ENCODE measurements around the gene SLC25A22.

The SLC25A22 gene

DNA sequence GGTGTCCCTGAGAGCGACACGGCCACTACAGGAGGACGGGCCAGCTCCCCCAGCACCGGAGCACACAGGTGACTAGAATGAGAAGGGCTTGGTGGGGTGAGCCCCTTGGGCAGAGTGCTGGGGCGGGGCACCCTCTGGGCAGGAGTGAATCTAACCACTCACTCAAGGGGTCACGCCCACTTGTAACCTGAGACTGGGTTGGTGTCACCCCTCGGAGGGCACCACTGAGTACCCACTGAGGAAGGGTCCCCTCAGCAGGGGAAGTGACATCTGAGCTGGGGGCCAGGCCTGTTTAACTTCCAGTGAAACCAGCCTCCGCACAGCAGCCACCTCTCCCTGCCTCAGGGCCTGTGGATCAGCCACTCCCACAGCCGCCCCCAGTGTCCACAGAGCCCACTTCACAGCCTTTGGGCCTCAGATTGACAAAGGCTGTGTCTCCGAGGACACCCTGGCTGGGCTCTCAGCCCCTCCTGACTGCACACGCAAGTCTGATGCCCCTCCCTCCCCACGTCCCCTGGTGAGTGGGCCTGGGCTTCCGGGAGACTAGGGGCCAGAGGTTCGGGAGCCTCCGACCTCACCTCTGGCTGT lies 26.4 kb downstream of the SLC25A22 start:
- Histone ChIP-seq H3K4me2 (no peak overlapping the region), H3K27ac (no peak overlapping the region), H3K4me1 (ENCODE audit: low read depth, poor library complexity, severe bottlenecking) (peaks cover 7% of the 10 kb centered on the region), H3K27me3 (ENCODE audit: insufficient read depth, low read depth) (no peaks in the 10 kb centered on the region), H3K36me3 (ENCODE audit: insufficient read depth) (0 out of 2 replicates have a peak, but pooled peaks cover 2% of the 10 kb centered on the region), H3K9ac (no peak overlapping the region), H2AFZ (ENCODE audit: low read depth) (no peak overlapping the region), H3K4me3 (IDR thresholded peaks at IDR 0.05; ENCODE audit: insufficient read depth, low read depth, low read length) (no peak overlapping the region), H3K79me2 (ENCODE audit: insufficient read depth, low read depth) (peaks cover 41% of the 10 kb centered on the region), H4K20me1 (ENCODE audit: insufficient read depth) (no peaks in the 10 kb centered on the region)
- TF ChIP-seq, protein P1, sequence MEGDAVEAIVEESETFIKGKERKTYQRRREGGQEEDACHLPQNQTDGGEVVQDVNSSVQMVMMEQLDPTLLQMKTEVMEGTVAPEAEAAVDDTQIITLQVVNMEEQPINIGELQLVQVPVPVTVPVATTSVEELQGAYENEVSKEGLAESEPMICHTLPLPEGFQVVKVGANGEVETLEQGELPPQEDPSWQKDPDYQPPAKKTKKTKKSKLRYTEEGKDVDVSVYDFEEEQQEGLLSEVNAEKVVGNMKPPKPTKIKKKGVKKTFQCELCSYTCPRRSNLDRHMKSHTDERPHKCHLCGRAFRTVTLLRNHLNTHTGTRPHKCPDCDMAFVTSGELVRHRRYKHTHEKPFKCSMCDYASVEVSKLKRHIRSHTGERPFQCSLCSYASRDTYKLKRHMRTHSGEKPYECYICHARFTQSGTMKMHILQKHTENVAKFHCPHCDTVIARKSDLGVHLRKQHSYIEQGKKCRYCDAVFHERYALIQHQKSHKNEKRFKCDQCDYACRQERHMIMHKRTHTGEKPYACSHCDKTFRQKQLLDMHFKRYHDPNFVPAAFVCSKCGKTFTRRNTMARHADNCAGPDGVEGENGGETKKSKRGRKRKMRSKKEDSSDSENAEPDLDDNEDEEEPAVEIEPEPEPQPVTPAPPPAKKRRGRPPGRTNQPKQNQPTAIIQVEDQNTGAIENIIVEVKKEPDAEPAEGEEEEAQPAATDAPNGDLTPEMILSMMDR (conservative IDR thresholded peaks at IDR 0.05; ENCODE audit: low read depth, low read length), result no peak

DNA sequence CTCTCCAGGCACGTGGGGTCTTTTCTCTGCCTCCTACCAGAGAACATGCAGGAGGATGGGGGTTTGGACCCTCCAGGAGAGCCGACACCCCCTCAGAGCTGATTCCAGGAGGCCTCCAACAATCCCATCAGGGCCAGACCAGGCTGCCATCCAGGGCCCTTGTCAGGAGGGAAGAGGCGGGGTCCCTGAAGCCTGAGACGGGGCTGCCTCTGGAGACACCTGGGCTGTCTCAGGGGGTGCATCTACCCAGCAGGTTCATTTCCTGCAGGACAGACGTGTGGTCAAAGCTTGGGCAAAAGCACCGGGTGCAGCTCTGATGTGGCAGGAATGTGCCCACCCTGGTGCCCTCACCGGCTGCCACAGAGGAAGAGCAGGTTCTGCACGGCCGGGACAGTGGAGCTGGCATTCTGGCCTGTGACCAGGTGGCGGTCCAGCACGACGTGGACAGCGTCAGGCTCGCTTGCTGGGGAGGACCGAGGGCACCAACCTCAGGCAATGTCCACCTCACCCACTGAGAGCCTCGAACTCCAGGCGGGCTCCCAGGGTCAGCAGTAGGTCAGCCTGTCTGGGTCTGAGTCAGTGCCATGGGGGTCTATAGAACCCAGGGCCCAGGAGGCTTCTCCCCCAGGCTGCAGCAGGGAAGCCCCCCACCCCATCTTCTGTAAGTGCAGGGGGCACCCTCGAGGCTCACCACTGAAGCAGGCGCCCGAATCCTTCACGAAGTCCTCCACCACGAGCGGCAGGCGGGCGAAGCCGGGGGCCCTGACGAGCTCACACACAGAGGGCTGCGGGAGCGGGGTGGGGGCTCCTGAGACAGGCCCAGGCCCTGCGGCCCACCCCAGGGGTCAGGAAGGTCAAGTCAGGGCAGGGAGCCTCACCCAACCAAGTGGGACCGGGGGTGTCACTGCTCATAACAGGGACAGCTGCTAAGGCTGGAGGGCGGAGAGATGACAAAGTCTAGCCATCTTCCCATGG lies 27.2 kb downstream of the SLC25A22 start:
- peaks cover 33% of the 10 kb centered on the region for H3K79me2 ChIP-seq (ENCODE audit: insufficient read depth, low read depth)
- H3K27ac ChIP-seq, result no peak overlapping the region
- H4K20me1 ChIP-seq (ENCODE audit: insufficient read depth), result no peaks in the 10 kb centered on the region

DNA sequence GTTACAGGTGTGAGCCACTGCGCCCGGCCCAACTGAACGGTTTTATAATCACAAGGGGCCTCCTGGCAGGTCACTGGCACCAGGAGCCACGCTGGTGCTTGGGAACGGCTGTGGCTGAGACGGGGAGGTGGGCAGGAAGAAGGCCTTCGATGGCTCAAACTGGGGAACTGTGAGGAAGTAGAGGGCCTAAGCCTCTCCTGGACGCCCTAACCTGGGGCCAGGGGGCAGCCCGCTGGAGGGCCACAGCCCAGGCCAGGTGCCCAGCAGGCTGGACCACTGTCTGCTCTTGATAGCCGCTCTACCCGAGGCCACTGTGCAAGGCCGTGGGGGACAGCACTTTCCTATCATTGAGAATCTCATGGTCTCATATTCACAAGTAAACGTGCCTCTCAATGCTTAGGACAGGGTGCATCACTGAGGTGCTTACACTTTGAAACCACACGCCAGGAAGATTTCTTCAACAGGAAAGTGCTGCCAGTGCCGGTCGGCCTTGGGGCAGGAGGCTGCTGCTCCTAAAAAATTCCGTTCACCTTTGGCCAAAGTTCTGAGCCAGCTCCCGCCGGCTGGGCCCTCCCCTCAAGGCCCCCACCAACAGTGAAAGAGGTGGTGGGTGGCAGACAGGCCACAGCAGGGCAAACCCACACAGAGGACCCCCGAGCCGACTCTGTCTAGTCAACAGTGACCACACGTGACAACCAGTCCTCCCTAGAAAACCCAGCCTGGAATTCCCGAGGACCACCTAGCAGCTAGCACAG lies 28.0 kb downstream of the SLC25A22 start:
- no peaks in the 10 kb centered on the region for H4K20me1 ChIP-seq (ENCODE audit: insufficient read depth)
- H3K27me3 ChIP-seq (ENCODE audit: insufficient read depth, low read depth), result no peaks in the 10 kb centered on the region
- H3K36me3 ChIP-seq (ENCODE audit: insufficient read depth), result 0 out of 2 replicates have a peak, but pooled peaks cover 4% of the 10 kb centered on the region
- H3K4me1 ChIP-seq (ENCODE audit: low read depth, poor library complexity, severe bottlenecking), result no peaks in the 10 kb centered on the region
- H3K27ac ChIP-seq, result no peak overlapping the region
- TF ChIP-seq, protein P1 (conservative IDR thresholded peaks at IDR 0.05; ENCODE audit: low read depth, low read length), result no peak
- no peak overlapping the region for H3K4me3 ChIP-seq (IDR thresholded peaks at IDR 0.05; ENCODE audit: insufficient read depth, low read depth, low read length)
- peaks cover 24% of the 10 kb centered on the region; the same call in 1 of the 2 replicates for H3K79me2 ChIP-seq (ENCODE audit: insufficient read depth, low read depth)
- no peak overlapping the region for H3K4me2 ChIP-seq
- no peak overlapping the region for H3K9ac ChIP-seq
- H2AFZ ChIP-seq (ENCODE audit: low read depth), result no peak overlapping the region

More for the DNA sequence above, 27.2 kb downstream of the SLC25A22 start:
- H2AFZ ChIP-seq (ENCODE audit: low read depth), result no peak overlapping the region
- H3K4me2 ChIP-seq, result no peak overlapping the region
- no peaks in the 10 kb centered on the region for H3K27me3 ChIP-seq (ENCODE audit: insufficient read depth, low read depth)
- peaks cover 4% of the 10 kb centered on the region for H3K4me1 ChIP-seq (ENCODE audit: low read depth, poor library complexity, severe bottlenecking)
- no peak overlapping the region for H3K9ac ChIP-seq
- H3K4me3 ChIP-seq (IDR thresholded peaks at IDR 0.05; ENCODE audit: insufficient read depth, low read depth, low read length), result no peak overlapping the region
- 0 out of 2 replicates have a peak, but pooled peaks cover 4% of the 10 kb centered on the region for H3K36me3 ChIP-seq (ENCODE audit: insufficient read depth)
- TF ChIP-seq, protein P1 (conservative IDR thresholded peaks at IDR 0.05; ENCODE audit: low read depth, low read length), result no peak

DNA sequence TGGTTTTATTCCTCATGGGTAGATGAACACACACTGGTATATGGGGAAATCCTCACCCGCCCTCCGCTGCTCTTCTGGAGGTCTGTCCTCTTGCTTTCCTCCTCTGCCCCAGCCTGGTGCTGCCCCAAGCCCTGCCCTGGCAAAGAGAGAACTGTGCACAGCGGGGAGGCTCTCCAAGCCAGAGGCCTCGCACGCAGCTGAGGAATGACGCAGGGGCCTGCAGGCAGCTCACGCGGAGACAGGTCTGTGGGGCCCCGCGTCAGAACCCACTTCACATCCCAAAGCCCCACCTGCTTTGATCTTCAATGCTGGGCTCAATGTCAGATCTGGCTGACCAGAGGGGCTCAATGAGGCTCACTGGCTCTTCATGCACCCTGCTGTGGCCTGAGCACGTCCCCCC lies 30.8 kb downstream of the SLC25A22 start:
- Histone ChIP-seq H3K27ac (no peak overlapping the region), H3K27me3 (ENCODE audit: insufficient read depth, low read depth) (no peaks in the 10 kb centered on the region), H2AFZ (ENCODE audit: low read depth) (no peak overlapping the region), H3K36me3 (ENCODE audit: insufficient read depth) (0 out of 2 replicates have a peak, but pooled peaks cover 4% of the 10 kb centered on the region), H3K9ac (no peak overlapping the region), H4K20me1 (ENCODE audit: insufficient read depth) (no peaks in the 10 kb centered on the region), H3K79me2 (ENCODE audit: insufficient read depth, low read depth) (no peaks in the 10 kb centered on the region; the same call in 1 of the 2 replicates), H3K4me1 (ENCODE audit: low read depth, poor library complexity, severe bottlenecking) (peaks cover 8% of the 10 kb centered on the region), H3K4me2 (no peak overlapping the region), H3K4me3 (IDR thresholded peaks at IDR 0.05; ENCODE audit: insufficient read depth, low read depth, low read length) (no peak overlapping the region)
- TF ChIP-seq, protein P1 (conservative IDR thresholded peaks at IDR 0.05; ENCODE audit: low read depth, low read length), result no peak
